Lower lobe of right lung (tissue), 2 donors: Measurements from ENCODE around the gene DDX3X. TPM values are rescaled to one million over a fixed set of nuclear protein-coding genes. Genes with fewer than 3 reads are reported as not detected.
"Not testable (repeated sequence)": the region's sequence is repeated elsewhere in the genome, so short reads cannot be mapped to it uniquely, and the experiment has no call there.

Experiments
- ATAC-seq, 2 donors: fragments of 200-7000 bp; cut with Tn5 transposase; one replicate each; pipeline ENCODE4 v1.9.1; 2020 to 2022; ENCODE audit warnings: mild to moderate bottlenecking in 2 of 2, moderate library complexity in 2 of 2
- DNase-seq: peaks from one replicate; pipeline ENCODE4 v3.0.0-alpha.2; 2020
- H3K27ac ChIP-seq: fragments of 200-600 bp; one replicate; pipeline ENCODE4 v1.8.0; 2022
- H3K27me3 ChIP-seq: fragments of 200-600 bp; one replicate; pipeline ENCODE4 v1.8.0; 2022; ENCODE audit warnings: low read depth
- H3K36me3 ChIP-seq: fragments of 200-600 bp; one replicate; pipeline ENCODE4 v1.8.0; 2022; ENCODE audit warnings: mild to moderate bottlenecking
- H3K4me1 ChIP-seq: fragments of 200-600 bp; one replicate; pipeline ENCODE4 v1.8.0; 2022
- H3K4me3 ChIP-seq: fragments of 200-600 bp; one replicate; pipeline ENCODE4 v1.8.0; 2022; ENCODE audit warnings: mild to moderate bottlenecking
- H3K9me3 ChIP-seq: fragments of 200-600 bp; one replicate; pipeline ENCODE4 v1.8.0; 2022
- intact Hi-C: fragments of 100-400 bp; cut with DNase I; formaldehyde crosslinking; loops from one replicate; pipeline ENCODE4 v1.11.0; 2022
- total RNA-seq: library from RNA; stranded (reverse); fragmentation: NEBNext Ultra II Directional; extraction: Animal tissue kit (Norgen Biotek cat#: 25700); gene quantifications from one replicate; pipeline ENCODE4 v1.2.1, GENCODE V29; 2021
- TF ChIP-seq, protein P1 (sequence below): fragments of 200-600 bp; IDR thresholded peaks from one replicate; pipeline ENCODE4 v1.8.0; 2022; ENCODE audit warnings: antibody characterized with exemption, mild to moderate bottlenecking
- donor health status: DM: no; HTN: yes; CAD: no; lungs with severe emphysema.

DDX3X gene
- total RNA-seq, 1 donor from 2014 or later, result 227 TPM

DNA sequence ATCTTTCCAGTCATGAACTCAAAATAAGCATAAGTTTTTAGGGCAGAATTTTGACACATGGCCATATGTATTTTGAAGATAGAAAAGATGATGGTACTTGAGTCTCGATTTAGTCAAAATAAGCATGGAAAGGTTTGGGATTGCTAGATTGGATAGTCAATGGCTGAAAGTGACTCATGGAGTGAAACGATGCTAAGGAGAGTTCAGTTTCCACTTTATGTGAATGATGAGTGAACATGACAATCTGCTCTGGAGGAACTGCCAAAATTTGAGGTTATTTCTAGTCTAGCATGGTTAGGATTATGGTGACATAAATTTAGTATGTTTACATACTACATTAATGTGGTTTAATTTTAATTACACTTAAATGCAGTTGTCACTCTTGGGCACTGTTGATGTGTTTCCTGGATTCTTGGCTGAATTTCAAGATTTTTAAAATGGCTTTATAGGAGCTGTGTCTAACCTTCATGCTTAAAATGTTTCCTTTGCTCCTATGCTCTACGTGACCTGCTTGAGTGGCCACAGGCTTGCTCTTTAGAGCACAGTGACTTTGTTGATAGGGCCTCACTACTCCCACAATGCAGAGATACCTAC, 17.1 kb downstream of the DDX3X start:
- Histone ChIP-seq H3K27ac (no peak overlapping the region), H3K36me3 (peaks cover 34% of the 10 kb centered on the region), H3K4me3 (no peak overlapping the region), H3K9me3 (no peaks in the 10 kb centered on the region), H3K27me3 (no peaks in the 10 kb centered on the region), H3K4me1 (peaks cover 8% of the 10 kb centered on the region)
- DNase-seq (no peak), ATAC-seq (peak in 1 of 2 donors; percentile 18)
- TF ChIP-seq, protein P1, sequence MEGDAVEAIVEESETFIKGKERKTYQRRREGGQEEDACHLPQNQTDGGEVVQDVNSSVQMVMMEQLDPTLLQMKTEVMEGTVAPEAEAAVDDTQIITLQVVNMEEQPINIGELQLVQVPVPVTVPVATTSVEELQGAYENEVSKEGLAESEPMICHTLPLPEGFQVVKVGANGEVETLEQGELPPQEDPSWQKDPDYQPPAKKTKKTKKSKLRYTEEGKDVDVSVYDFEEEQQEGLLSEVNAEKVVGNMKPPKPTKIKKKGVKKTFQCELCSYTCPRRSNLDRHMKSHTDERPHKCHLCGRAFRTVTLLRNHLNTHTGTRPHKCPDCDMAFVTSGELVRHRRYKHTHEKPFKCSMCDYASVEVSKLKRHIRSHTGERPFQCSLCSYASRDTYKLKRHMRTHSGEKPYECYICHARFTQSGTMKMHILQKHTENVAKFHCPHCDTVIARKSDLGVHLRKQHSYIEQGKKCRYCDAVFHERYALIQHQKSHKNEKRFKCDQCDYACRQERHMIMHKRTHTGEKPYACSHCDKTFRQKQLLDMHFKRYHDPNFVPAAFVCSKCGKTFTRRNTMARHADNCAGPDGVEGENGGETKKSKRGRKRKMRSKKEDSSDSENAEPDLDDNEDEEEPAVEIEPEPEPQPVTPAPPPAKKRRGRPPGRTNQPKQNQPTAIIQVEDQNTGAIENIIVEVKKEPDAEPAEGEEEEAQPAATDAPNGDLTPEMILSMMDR, result no peak
- intact Hi-C loops, result no loop called here

DNA sequence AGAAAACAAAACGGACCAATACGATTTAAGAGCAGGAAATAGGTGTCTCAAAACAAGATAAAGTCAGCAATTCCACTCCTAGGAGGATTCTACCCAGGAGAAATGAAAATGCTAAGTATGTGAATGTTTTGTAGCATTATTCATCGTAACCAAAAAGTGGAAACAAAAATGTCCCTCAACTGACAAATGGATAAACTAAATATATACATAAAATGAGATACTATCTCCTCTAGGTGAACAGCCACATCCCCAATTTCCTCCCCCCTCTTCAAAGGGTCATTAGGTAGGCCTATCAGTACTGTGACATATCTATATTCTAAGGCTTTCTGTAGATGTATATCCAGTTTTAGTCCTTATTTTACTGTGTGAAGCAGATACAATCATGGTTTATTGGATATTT, 18.0 kb downstream of the DDX3X start:
- H3K4me3 ChIP-seq, result no peak overlapping the region
- peaks cover 8% of the 10 kb centered on the region for H3K4me1 ChIP-seq
- ATAC-seq (no peak), DNase-seq (no peak)
- intact Hi-C loops, result no loop called here
- peaks cover 25% of the 10 kb centered on the region for H3K36me3 ChIP-seq
- no peak overlapping the region for H3K27ac ChIP-seq
- H3K27me3 ChIP-seq, result no peaks in the 10 kb centered on the region
- no peaks in the 10 kb centered on the region for H3K9me3 ChIP-seq
- TF ChIP-seq, protein P1, result no peak

DNA sequence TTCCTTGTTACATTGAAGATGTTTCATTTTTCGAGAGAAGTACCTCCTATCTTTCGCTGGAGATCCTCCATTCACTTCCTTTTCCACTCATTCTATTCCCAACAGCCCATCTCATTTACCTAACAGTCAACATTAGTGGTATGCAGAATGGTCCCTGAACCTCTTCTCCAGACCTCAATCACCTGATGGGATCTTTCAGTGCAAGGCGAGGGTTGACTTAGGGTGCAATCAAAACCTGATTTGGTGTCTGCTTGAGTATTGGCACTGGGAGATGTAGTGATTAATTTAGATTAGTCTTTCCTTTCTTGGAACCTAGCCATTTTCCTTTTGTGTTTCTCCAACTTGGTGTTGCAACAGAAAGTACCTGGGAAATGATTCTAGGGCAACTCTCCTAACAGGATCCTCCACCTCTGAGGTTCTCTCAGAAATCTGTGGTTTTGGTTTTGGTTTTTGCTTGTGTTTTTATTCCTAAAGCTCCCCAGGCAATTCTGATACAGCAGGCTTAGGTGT, 18.4 kb downstream of the DDX3X start:
- no peak overlapping the region for H3K4me3 ChIP-seq
- peaks cover 21% of the 10 kb centered on the region for H3K36me3 ChIP-seq
- H3K27me3 ChIP-seq, result no peaks in the 10 kb centered on the region
- ATAC-seq, result peak in 1 of 2 donors; percentile 20
- H3K27ac ChIP-seq, result no peak overlapping the region
- intact Hi-C loops, result no loop called here
- no peak for DNase-seq
- no peaks in the 10 kb centered on the region for H3K9me3 ChIP-seq
- H3K4me1 ChIP-seq, result peaks cover 8% of the 10 kb centered on the region
- TF ChIP-seq, protein P1, result no peak

DNA sequence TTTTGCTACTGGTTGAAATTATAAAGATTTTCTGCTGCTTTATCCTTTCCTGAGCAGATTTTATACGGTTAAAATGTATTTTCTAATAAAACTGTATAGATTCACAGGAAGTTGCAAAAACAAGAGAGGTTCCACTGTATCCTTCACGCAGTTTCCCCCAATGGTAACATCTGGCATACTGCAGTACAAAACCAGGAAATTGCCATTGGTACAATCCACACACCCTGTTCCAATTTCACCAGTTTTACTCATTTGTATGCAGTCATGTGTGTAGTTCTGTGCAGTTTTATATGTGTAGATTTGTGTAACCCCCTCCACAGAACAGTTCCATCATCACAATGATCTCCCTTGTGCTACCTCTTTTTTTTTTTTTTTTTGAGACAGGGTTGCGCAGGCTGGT, 20.0 kb downstream of the DDX3X start:
- Histone ChIP-seq H3K27ac (no peak overlapping the region), H3K9me3 (no peaks in the 10 kb centered on the region), H3K4me3 (no peak overlapping the region), H3K36me3 (peaks cover 5% of the 10 kb centered on the region), H3K27me3 (no peaks in the 10 kb centered on the region), H3K4me1 (peaks cover 8% of the 10 kb centered on the region)
- DNase-seq, result no peak
- TF ChIP-seq, protein P1, result no peak
- intact Hi-C loops, result no loop called here
- peak in 1 of 2 donors; percentile 25 for ATAC-seq

DNA sequence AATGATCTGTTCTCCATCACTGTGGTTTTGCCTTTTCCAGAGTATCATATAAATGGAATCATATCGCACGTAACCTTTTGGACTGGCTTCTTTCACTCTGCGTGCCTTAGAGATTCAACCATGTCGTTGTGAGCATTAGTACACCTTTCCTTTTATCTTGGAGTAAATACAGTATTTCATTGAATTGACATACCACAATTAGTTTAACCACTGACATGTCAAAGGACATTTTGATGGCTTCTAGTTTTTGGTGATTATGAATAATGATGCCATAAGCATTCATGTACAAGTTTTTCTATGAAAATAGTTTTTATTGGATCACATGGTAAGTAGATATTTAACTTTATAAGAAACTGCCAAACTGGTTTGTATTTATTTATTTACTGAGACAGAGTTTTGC, 35.2 kb downstream of the DDX3X start:
- ATAC-seq, result no peak
- Histone ChIP-seq H3K4me3 (no peak overlapping the region), H3K27ac (no peak overlapping the region), H3K9me3 (no peaks in the 10 kb centered on the region), H3K27me3 (no peaks in the 10 kb centered on the region), H3K4me1 (no peaks in the 10 kb centered on the region), H3K36me3 (no peaks in the 10 kb centered on the region)
- intact Hi-C loops, result no loop called here
- TF ChIP-seq, protein P1, result no peak
- DNase-seq, result no peak

DNA sequence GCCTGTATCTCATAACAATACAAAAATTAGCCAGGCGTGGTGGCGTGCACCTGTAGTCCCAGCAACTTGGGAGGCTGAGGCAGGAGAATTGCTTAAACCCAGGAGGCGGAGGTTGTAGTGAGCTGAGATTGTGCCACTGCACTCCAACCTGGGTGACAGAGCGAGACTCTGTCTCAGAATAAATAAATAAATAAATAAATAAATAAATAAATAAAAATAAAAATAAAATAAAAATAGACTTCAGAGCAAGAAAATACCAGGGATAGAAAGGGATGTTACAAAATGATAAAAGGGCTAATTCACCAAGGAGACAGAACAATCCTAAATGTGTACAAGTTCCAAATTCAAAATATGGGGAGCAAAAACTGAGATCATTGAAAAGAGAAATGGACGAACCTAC, 37.6 kb downstream of the DDX3X start:
- H3K27ac ChIP-seq, H3K27me3 ChIP-seq, intact Hi-C loops, H3K4me3 ChIP-seq, DNase-seq, H3K4me1 ChIP-seq, ATAC-seq, H3K36me3 ChIP-seq, H3K9me3 ChIP-seq: not testable (repeated sequence)
